ENCODE measurements around the gene TPX2. TPM values are rescaled to one million over a fixed set of nuclear protein-coding genes. Genes with fewer than 3 reads are reported as not detected.

TPX2 gene
- total RNA-seq, 5 donors from 2014 or later (not counting 1 experiment from before 2014, with no cell fraction given): 0.99 to 3.0 (median 1.4) TPM

DNA sequence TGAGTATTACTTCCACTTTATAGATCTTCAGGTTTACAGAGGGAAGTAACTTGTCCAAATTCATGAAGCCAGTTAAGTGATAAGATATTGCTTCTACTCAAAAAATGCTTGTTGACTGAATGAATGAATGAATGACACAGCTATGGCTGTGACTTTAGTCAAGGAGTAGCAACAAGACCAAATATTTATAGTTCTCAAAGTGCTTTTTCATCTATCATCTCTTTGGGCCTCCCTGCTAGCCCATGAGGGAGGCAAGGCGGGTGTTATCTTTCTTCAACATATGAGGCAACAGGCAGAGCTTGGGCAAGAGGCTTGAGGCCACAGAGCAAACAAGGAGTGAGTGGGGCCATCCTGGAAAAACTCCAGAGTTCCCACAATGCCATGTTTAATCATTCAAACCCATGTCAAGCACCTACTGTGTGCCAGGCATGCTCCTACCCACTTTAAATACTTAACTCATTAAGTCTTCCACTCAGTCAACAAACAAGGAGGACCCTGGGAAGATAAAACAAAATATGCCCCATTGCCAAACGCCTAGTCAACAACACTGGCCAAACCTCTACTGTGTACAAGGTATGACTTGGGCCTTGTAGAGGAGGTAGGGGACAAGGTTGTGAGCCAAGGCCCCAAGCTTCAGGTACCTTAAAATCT is 32.4 kb upstream of the TPX2 start:
- POLR2A ChIA-PET: no interaction called here

DNA sequence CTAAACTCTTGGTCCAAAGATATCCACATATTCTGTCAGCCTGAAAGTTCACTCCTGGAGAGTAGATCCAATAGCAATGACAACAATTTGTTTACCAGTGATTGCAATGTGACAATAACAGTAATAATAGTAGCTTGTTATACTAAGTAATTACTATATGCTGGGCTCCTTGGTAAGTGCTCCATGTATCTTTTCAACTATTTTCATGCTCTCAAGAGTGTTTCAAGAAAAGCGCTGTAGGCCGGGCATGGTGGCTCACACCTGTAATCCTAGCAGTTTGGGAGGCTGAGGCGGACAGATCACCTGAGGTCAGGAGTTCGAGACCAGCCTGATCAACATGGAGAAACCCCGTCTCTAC is 31.9 kb upstream of the TPX2 start:
- no peak overlapping the region for H3K4me3 ChIP-seq (ENCODE audit: control insufficient read depth in 1 of 2, extremely low read depth in 1 of 2, low read length in 1 of 2)
- H3K4me1 ChIP-seq (ENCODE audit: control insufficient read depth in 1 of 2, extremely low read depth in 1 of 2, insufficient read depth in 2 of 2, low read length in 2 of 2): peaks cover 0 to 28% of the 10 kb centered on the region in 2 experiments
- ATAC-seq (replicated peaks in 1 of 4) (no peak), DNase-seq (no peak)
- no peaks in the 10 kb centered on the region for H3K27me3 Mint-ChIP-seq
- peaks cover 31% of the 10 kb centered on the region for H3K36me3 Mint-ChIP-seq
- H3K27ac Mint-ChIP-seq: no peak overlapping the region
- no peaks in the 10 kb centered on the region for H3K9me3 Mint-ChIP-seq
- no peaks in the 10 kb centered on the region for H3K27me3 ChIP-seq (replicated peaks in 1 of 2; ENCODE audit: control insufficient read depth in 2 of 2, extremely low read depth in 1 of 2, insufficient read depth in 2 of 2, low read length in 1 of 2)
- H3K4me3 Mint-ChIP-seq: no peak overlapping the region
- CTCF ChIA-PET: interaction anchor here in 1 of 2 donors (1.0 to 2.0 kb wide), 2 partner anchors 9 to 16 kb away, joined by 3 to 4 read pairs; no protein-coding TSS in a partner anchor
- no peaks in the 10 kb centered on the region for H3K9me3 ChIP-seq
- peaks cover 5 to 49% of the 10 kb centered on the region in 2 donors for H3K36me3 ChIP-seq (ENCODE audit: control insufficient read depth in 2 of 2, extremely low read depth in 1 of 2, insufficient read depth in 1 of 2, low read length in 1 of 2)
- POLR2A ChIA-PET: no interaction called here
- no peak overlapping the region for H3K27ac ChIP-seq (ENCODE audit: low read length)
- 94% methylated on average over 4 of the region's 5 CpGs for WGBS (ENCODE audit: insufficient coverage)
- H3K4me1 Mint-ChIP-seq: peaks cover 58 to 70% (median 64%) of the 10 kb centered on the region in 3 donors

More for the DNA sequence above, 32.4 kb upstream of the TPX2 start:
- Mint-ChIP-seq H3K27ac (peak overlapping the region; percentile 5 to 79), H3K4me1 (peaks cover 57 to 70% (median 64%) of the 10 kb centered on the region in 3 donors), H3K4me3 (no peak overlapping the region), H3K9me3 (no peaks in the 10 kb centered on the region), H3K27me3 (no peaks in the 10 kb centered on the region), H3K36me3 (peaks cover 36% of the 10 kb centered on the region)
- Histone ChIP-seq H3K27me3 (replicated peaks in 1 of 2; ENCODE audit: control insufficient read depth in 2 of 2, extremely low read depth in 1 of 2, insufficient read depth in 2 of 2, low read length in 1 of 2) (no peaks in the 10 kb centered on the region), H3K36me3 (ENCODE audit: control insufficient read depth in 2 of 2, extremely low read depth in 1 of 2, insufficient read depth in 1 of 2, low read length in 1 of 2) (peaks cover 5 to 44% of the 10 kb centered on the region in 2 donors), H3K9me3 (no peaks in the 10 kb centered on the region), H3K27ac (ENCODE audit: low read length) (no peak overlapping the region), H3K4me1 (ENCODE audit: control insufficient read depth in 1 of 2, extremely low read depth in 1 of 2, insufficient read depth in 2 of 2, low read length in 2 of 2) (peaks cover 0 to 31% of the 10 kb centered on the region in 2 experiments), H3K4me3 (ENCODE audit: control insufficient read depth in 1 of 2, extremely low read depth in 1 of 2, low read length in 1 of 2) (no peak overlapping the region)
- CTCF ChIA-PET: interaction anchor here (0.9 to 2.3 kb wide), 3 partner anchors 10 to 17 kb away, joined by 3 to 10 read pairs (median 4); no protein-coding TSS in a partner anchor
- ATAC-seq (replicated peaks in 1 of 4) (no peak), DNase-seq (no peak)
- 100% methylated on average over 1 of the region's 2 CpGs for WGBS (ENCODE audit: insufficient coverage)

DNA sequence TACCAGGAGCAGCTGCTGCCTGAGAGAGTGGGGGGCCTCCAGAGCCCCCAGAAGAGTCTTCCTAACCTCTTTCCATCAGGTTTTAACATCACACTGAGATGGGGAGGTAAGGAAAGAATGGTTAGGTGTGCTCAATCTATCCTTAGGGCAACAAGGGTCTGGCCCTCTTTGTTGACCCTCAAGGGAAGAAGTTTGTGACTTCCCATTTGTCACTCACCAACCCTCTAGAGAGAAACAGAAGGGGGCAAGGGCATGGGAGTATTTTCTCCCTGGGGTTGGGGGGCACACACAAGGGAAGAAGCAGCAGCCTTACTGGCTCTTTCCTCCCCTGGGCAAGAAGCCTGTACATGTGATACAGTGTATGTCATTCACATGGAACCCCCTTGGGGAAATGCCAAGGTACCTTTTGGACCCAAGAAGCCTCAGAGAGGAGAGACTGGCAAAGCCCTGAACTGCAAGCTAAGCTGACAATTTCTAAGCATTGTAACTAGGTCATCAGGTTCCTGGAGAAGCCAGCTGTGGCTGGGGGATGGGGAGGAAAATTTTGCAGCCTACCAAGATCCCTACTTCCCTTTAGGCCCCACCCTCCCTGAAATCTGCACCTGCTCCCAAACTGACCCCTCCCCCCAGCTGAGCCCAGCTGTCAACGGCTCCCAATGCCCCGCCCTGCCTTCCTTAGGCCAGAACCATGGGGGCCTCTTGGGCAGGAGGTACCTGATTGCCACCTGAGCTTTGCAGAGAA is 30.9 kb upstream of the TPX2 start:
- ChIA-PET CTCF (interaction anchor here (0.6 to 2.0 kb wide), 3 partner anchors 15 to 116 kb away, joined by 3 to 4 read pairs (median 4); no protein-coding TSS in a partner anchor), POLR2A (no interaction called here)
- no peaks in the 10 kb centered on the region for H3K9me3 Mint-ChIP-seq
- H3K9me3 ChIP-seq: no peaks in the 10 kb centered on the region
- H3K4me1 ChIP-seq (ENCODE audit: control insufficient read depth in 1 of 2, extremely low read depth in 1 of 2, insufficient read depth in 2 of 2, low read length in 2 of 2): peaks cover 0 to 34% of the 10 kb centered on the region in 2 experiments
- H3K27me3 ChIP-seq (replicated peaks in 1 of 2; ENCODE audit: control insufficient read depth in 2 of 2, extremely low read depth in 1 of 2, insufficient read depth in 2 of 2, low read length in 1 of 2): no peaks in the 10 kb centered on the region
- H3K27ac Mint-ChIP-seq: peak overlapping the region; percentile 49 to 61
- no peaks in the 10 kb centered on the region for H3K27me3 Mint-ChIP-seq
- peak in 1 of 4 experiments; percentile 19 for ATAC-seq (replicated peaks in 1 of 4)
- H3K36me3 ChIP-seq (ENCODE audit: control insufficient read depth in 2 of 2, extremely low read depth in 1 of 2, insufficient read depth in 1 of 2, low read length in 1 of 2): peaks cover 5 to 56% of the 10 kb centered on the region in 2 donors
- no peak overlapping the region for H3K4me3 Mint-ChIP-seq
- WGBS (ENCODE audit: insufficient coverage): 49% methylated on average over 2 of the region's 2 CpGs
- no peak for DNase-seq
- peaks cover 38% of the 10 kb centered on the region for H3K36me3 Mint-ChIP-seq
- peak overlapping the region; percentile 26 for H3K27ac ChIP-seq (ENCODE audit: low read length)
- H3K4me1 Mint-ChIP-seq: peaks cover 66 to 79% (median 73%) of the 10 kb centered on the region in 3 donors
- H3K4me3 ChIP-seq (ENCODE audit: control insufficient read depth in 1 of 2, extremely low read depth in 1 of 2, low read length in 1 of 2): no peak overlapping the region

DNA sequence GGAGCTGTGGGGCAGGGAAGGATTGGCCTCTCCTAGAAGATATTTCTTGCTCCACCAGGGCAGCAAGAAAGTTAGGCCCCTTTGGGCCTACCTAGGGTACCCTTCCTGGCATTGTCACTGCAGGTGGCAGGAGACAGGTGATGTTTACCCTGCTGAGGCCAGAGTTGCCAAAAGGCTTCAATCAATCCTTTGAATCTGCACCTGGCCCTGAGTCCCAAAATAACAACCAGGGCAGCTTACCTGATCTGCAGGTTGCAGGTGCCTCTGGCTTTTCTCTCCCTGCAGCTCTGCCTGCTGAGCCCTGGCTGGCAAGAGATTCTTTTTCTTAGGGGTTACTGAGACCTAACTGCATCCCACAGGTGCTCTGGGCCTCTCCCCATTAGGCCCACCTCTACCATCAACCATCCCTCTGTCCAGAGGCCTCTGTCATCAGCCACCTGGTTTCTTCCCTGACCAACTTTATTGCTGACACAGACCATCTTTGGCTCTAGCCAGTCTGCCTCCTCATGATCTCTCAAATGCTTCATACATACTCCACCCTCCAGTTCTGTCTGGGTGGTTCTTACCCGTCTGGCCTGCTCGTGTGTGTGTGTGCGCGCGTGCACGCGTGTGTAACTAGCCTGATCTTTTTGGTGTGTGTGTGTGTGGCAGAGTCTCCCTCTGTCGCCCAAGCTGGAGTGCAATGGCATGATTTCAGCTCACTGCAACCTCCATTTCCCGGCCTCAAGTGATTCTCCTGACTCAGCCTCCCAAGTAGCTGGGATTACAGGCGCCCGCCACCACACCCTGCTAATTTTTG is 30.2 kb upstream of the TPX2 start:
- Histone ChIP-seq H3K9me3 (no peaks in the 10 kb centered on the region), H3K4me3 (ENCODE audit: control insufficient read depth in 1 of 2, extremely low read depth in 1 of 2, low read length in 1 of 2) (no peak overlapping the region), H3K27me3 (replicated peaks in 1 of 2; ENCODE audit: control insufficient read depth in 2 of 2, extremely low read depth in 1 of 2, insufficient read depth in 2 of 2, low read length in 1 of 2) (no peaks in the 10 kb centered on the region), H3K27ac (ENCODE audit: low read length) (peak overlapping the region; percentile 26), H3K36me3 (ENCODE audit: control insufficient read depth in 2 of 2, extremely low read depth in 1 of 2, insufficient read depth in 1 of 2, low read length in 1 of 2) (peaks cover 5 to 62% of the 10 kb centered on the region in 2 donors), H3K4me1 (ENCODE audit: control insufficient read depth in 1 of 2, extremely low read depth in 1 of 2, insufficient read depth in 2 of 2, low read length in 2 of 2) (peaks cover 0 to 37% of the 10 kb centered on the region in 2 experiments)
- H3K27me3 Mint-ChIP-seq: no peaks in the 10 kb centered on the region
- DNase-seq: no peak
- H3K4me1 Mint-ChIP-seq: peaks cover 74 to 86% (median 81%) of the 10 kb centered on the region in 3 donors
- POLR2A ChIA-PET: no interaction called here
- no peak for ATAC-seq (replicated peaks in 1 of 4)
- H3K9me3 Mint-ChIP-seq: no peaks in the 10 kb centered on the region
- peaks cover 44% of the 10 kb centered on the region for H3K36me3 Mint-ChIP-seq
- peak overlapping the region; percentile 76 to 83 for H3K27ac Mint-ChIP-seq
- WGBS (ENCODE audit: insufficient coverage): 100% methylated on average over 3 of the region's 11 CpGs
- CTCF ChIA-PET: interaction anchor here (0.6 to 2.0 kb wide), 4 partner anchors 9 to 117 kb away, joined by 3 to 4 read pairs (median 4); no protein-coding TSS in a partner anchor
- H3K4me3 Mint-ChIP-seq: peak overlapping the region in 1 of 3 donors; percentile 4

DNA sequence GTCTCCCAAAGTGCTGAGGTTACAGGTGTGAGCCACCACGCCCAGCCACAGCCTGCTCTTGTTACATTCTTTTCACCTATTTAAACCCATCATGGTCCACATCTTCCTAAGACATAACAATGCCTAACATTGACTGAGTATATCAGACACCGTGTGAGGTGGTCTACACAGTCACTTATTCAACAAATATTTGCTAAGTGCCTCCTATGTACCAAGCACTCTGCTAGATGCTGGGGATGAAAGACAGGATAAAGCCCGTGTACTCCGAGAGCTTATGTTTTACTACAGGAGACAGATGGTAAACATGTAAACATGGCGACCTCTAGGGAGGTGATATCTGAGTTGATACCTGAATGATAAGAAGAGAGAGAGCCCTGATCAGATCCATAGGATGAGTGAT is 29.2 kb upstream of the TPX2 start:
- H3K36me3 Mint-ChIP-seq: peaks cover 43% of the 10 kb centered on the region
- Histone ChIP-seq H3K4me1 (ENCODE audit: control insufficient read depth in 1 of 2, extremely low read depth in 1 of 2, insufficient read depth in 2 of 2, low read length in 2 of 2) (peaks cover 0 to 37% of the 10 kb centered on the region in 2 experiments), H3K27ac (ENCODE audit: low read length) (no peak overlapping the region), H3K9me3 (no peaks in the 10 kb centered on the region), H3K27me3 (replicated peaks in 1 of 2; ENCODE audit: control insufficient read depth in 2 of 2, extremely low read depth in 1 of 2, insufficient read depth in 2 of 2, low read length in 1 of 2) (no peaks in the 10 kb centered on the region), H3K4me3 (ENCODE audit: control insufficient read depth in 1 of 2, extremely low read depth in 1 of 2, low read length in 1 of 2) (no peak overlapping the region), H3K36me3 (ENCODE audit: control insufficient read depth in 2 of 2, extremely low read depth in 1 of 2, insufficient read depth in 1 of 2, low read length in 1 of 2) (peaks cover 5 to 58% of the 10 kb centered on the region in 2 donors)
- H3K4me3 Mint-ChIP-seq: no peak overlapping the region
- ChIA-PET POLR2A (no interaction called here), CTCF (interaction anchor here in 1 of 2 donors (1.4 kb wide), 1 partner anchor 10 kb away, joined by 4 read pairs; no protein-coding TSS in a partner anchor)
- WGBS (ENCODE audit: insufficient coverage): 88% methylated on average over 3 of the region's 5 CpGs
- H3K27me3 Mint-ChIP-seq: no peaks in the 10 kb centered on the region
- peak overlapping the region; percentile 37 to 85 for H3K27ac Mint-ChIP-seq
- H3K4me1 Mint-ChIP-seq: peaks cover 82 to 88% (median 84%) of the 10 kb centered on the region in 3 donors
- DNase-seq (no peak), ATAC-seq (replicated peaks in 1 of 4) (no peak)
- no peaks in the 10 kb centered on the region for H3K9me3 Mint-ChIP-seq

All from T-cell (primary cell).